Hepatocyte (in vitro differentiated cells): ENCODE measurements around the gene AOC3. TPM values are rescaled to one million over a fixed set of nuclear protein-coding genes. Genes with fewer than 3 reads are reported as not detected.
A peak's percentile ranks its signal among the peaks of the same experiment; 100 is the strongest.

Experiments
- DNase-seq: peaks from one replicate; pipeline ENCODE4 v3.0.0-alpha.2; 2016; ENCODE audit warnings: low spot score
- H2AFZ ChIP-seq: fragments of 200-600 bp; sonication (generic); 2 replicates; pipeline ENCODE4 v1.6.0; 2016; ENCODE audit warnings: antibody characterized with exemption, mild to moderate bottlenecking
- H3K27ac ChIP-seq: fragments of 200-600 bp; sonication (generic); 2 replicates; pipeline ENCODE4 v1.5.1; 2016; ENCODE audit warnings: mild to moderate bottlenecking
- H3K27me3 ChIP-seq: fragments of 200-600 bp; sonication (generic); 2 replicates; pipeline ENCODE4 v1.6.1; 2016
- H3K36me3 ChIP-seq: fragments of 200-600 bp; sonication (generic); replicated peaks from 2 replicates; pipeline ENCODE4 v1.5.1; 2016; ENCODE audit warnings: low read depth; ENCODE audit not compliant: insufficient read depth
- H3K4me1 ChIP-seq: fragments of 200-600 bp; sonication (generic); 2 replicates; pipeline ENCODE4 v1.5.1; 2016; ENCODE audit warnings: mild to moderate bottlenecking, moderate library complexity; ENCODE audit not compliant: insufficient read depth
- H3K4me2 ChIP-seq: fragments of 200-600 bp; sonication (generic); 2 replicates; pipeline ENCODE4 v1.6.0; 2016
- H3K4me3 ChIP-seq: fragments of 200-600 bp; sonication (generic); 2 replicates; pipeline ENCODE4 v1.5.1; 2016; ENCODE audit warnings: mild to moderate bottlenecking
- H3K79me2 ChIP-seq: fragments of 200-600 bp; sonication (generic); 2 replicates; pipeline ENCODE4 v1.6.0; 2017; ENCODE audit warnings: mild to moderate bottlenecking
- H3K9me2 ChIP-seq: fragments of 200-600 bp; sonication (generic); replicated peaks from 2 replicates; pipeline ENCODE4 v1.6.0; 2017; ENCODE audit warnings: mild to moderate bottlenecking; ENCODE audit not compliant: insufficient read depth
- H3K9me3 ChIP-seq: fragments of 200-600 bp; sonication (generic); 2 replicates; pipeline ENCODE4 v1.5.1; 2016; ENCODE audit warnings: low read depth, mild to moderate bottlenecking
- H4K20me1 ChIP-seq: fragments of 200-600 bp; sonication (generic); 2 replicates; pipeline ENCODE4 v1.6.0; 2016; ENCODE audit warnings: mild to moderate bottlenecking; ENCODE audit not compliant: insufficient read depth, poor library complexity, severe bottlenecking
- EZH2 ChIP-seq: fragments of 200-600 bp; sonication (generic); IDR thresholded peaks from 2 replicates; pipeline ENCODE4 v1.6.1; 2016; ENCODE audit warnings: antibody characterized with exemption, mild to moderate bottlenecking, borderline replicate concordance
- EZH2phosphoT487 ChIP-seq: fragments of 200-600 bp; sonication (generic); IDR thresholded peaks from one replicate; pipeline ENCODE4 v1.6.1; 2018; ENCODE audit warnings: antibody characterized with exemption, mild to moderate bottlenecking, low read depth, moderate library complexity; ENCODE audit not compliant: unreplicated experiment, severe bottlenecking
- WGBS: methylation state at CpG from one replicate; pipeline ENCODE4 v1.1.6; 2016; ENCODE audit warnings: low lambda C conversion rate; ENCODE audit errors: missing lambda C conversion rate; 5-methylcytosine and 5-hydroxymethylcytosine counted together
- polyA plus RNA-seq: library from polyadenylated mRNA; unstranded; fragments of >200 nt; fragmentation: Nextera tagmentation; extraction: Ambion mirVana; gene quantifications from 2 replicates; pipeline ENCODE4 v1.2.1, GENCODE V29; 2016
- total RNA-seq: library from RNA; depleted of rRNA; stranded (reverse); fragments of >200 nt; gene quantifications from 2 replicates; pipeline ENCODE4 v1.2.3, GENCODE V29; 2014
- TF ChIP-seq, protein P1 (sequence below): fragments of 200-600 bp; sonication (generic); IDR thresholded peaks from 2 replicates; pipeline ENCODE4 v1.5.1; 2016; ENCODE audit warnings: antibody characterized with exemption, mild to moderate bottlenecking; ENCODE audit not compliant: poor library complexity

AOC3 gene
- total and polyA plus RNA-seq, 2 experiments from 2014 or later, result 1.9 to 2.5 TPM

DNA sequence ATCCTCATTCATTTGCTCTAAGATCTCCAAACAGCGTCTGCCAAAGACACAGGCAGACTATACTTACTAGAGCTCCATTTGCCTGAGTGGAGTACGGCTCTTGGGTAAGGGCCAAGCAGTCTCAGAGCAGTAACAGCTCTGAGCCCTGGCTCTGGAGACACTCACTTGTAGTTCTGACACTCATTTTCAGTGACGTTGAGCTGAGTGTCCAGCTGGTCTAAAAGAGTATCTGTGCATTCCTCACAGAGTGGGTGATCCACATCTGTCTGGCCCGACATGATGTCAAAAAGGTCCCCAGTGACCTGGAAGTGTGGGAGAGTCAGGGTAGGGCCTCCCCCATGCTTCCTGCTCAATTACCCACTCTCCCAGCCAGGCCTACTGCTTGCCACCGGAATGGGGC, 32.6 kb upstream of the AOC3 start:
- H3K4me1 ChIP-seq, result peaks cover 7% of the 10 kb centered on the region
- TF ChIP-seq, protein P1, sequence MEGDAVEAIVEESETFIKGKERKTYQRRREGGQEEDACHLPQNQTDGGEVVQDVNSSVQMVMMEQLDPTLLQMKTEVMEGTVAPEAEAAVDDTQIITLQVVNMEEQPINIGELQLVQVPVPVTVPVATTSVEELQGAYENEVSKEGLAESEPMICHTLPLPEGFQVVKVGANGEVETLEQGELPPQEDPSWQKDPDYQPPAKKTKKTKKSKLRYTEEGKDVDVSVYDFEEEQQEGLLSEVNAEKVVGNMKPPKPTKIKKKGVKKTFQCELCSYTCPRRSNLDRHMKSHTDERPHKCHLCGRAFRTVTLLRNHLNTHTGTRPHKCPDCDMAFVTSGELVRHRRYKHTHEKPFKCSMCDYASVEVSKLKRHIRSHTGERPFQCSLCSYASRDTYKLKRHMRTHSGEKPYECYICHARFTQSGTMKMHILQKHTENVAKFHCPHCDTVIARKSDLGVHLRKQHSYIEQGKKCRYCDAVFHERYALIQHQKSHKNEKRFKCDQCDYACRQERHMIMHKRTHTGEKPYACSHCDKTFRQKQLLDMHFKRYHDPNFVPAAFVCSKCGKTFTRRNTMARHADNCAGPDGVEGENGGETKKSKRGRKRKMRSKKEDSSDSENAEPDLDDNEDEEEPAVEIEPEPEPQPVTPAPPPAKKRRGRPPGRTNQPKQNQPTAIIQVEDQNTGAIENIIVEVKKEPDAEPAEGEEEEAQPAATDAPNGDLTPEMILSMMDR, result no peak
- TF ChIP-seq EZH2phosphoT487, result no peak
- TF ChIP-seq EZH2, result no peak
- H3K9me2 ChIP-seq, result no peaks in the 10 kb centered on the region
- DNase-seq, result no peak
- H3K9me3 ChIP-seq, result no peaks in the 10 kb centered on the region
- no peak overlapping the region for H2AFZ ChIP-seq
- H3K4me2 ChIP-seq, result no peak overlapping the region
- no peak overlapping the region for H3K27ac ChIP-seq
- H3K36me3 ChIP-seq, result peaks cover 6% of the 10 kb centered on the region
- 94% methylated on average over 5 of the region's 5 CpGs for WGBS
- H3K27me3 ChIP-seq, result no peaks in the 10 kb centered on the region
- H3K4me3 ChIP-seq, result no peak overlapping the region
- peaks cover 34% of the 10 kb centered on the region for H3K79me2 ChIP-seq
- no peaks in the 10 kb centered on the region for H4K20me1 ChIP-seq

DNA sequence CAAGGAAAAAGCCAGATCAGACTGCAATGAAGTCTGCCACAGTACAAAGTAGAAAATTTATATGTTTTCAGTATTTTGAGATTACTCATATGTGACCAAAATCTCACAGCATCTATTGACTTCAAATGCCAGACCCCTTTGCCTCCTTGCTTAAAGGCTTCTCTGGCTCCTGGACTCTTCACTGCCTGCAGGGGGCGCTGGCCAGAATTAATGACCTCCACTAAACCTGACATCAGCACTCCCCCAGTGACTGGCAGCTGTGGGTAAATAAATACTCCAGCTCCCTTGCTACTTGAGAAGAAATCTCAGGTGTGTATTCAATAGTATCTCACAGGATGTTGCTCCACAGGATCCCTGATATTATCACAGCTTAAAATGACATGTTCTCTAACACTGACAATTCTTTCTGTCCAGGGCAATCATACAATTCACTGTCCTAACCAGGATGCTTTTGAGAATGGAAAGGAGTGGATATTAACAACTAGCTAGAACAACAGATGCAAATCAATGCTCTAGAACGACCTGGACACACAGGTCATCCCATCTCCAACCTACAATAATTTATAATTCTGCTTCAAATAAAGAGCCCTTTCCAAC, 31.0 kb upstream of the AOC3 start:
- Histone ChIP-seq H3K4me3 (no peak overlapping the region), H3K79me2 (peaks cover 38% of the 10 kb centered on the region), H4K20me1 (no peaks in the 10 kb centered on the region), H3K4me1 (peaks cover 8% of the 10 kb centered on the region), H3K27ac (no peak overlapping the region), H3K36me3 (peaks cover 4% of the 10 kb centered on the region), H3K4me2 (no peak overlapping the region), H3K27me3 (no peaks in the 10 kb centered on the region), H3K9me2 (no peaks in the 10 kb centered on the region), H3K9me3 (no peaks in the 10 kb centered on the region), H2AFZ (no peak overlapping the region)
- WGBS, result 33% methylated on average over 2 of the region's 2 CpGs
- peak; percentile 77 for DNase-seq
- no peak for TF ChIP-seq EZH2phosphoT487
- TF ChIP-seq, protein P1, result peak; percentile 65
- no peak for TF ChIP-seq EZH2

DNA sequence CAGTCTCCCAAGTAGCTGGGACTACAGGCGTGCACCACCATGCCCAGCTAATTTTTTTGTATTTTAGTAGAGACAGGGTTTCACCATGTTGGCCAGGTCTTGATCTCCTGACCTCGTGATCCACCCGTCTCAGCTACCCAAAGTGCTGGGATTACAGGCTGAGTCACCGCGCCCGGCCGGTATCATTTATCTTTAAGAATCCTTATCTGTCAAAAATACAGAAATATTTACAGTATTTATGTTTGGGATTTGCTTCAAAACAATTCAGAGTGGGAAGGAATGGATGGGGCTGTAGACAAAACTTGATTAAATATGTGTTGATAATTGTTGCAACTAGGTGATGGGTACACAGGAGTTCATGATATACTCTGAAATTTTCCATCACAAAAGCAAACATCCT, 29.8 kb upstream of the AOC3 start:
- Histone ChIP-seq H3K4me3 (no peak overlapping the region), H3K79me2 (peaks cover 38% of the 10 kb centered on the region), H3K36me3 (no peaks in the 10 kb centered on the region), H3K27me3 (no peaks in the 10 kb centered on the region), H4K20me1 (no peaks in the 10 kb centered on the region), H3K4me2 (no peak overlapping the region), H3K27ac (no peak overlapping the region), H3K9me2 (no peaks in the 10 kb centered on the region), H2AFZ (no peak overlapping the region), H3K4me1 (peaks cover 8% of the 10 kb centered on the region), H3K9me3 (no peaks in the 10 kb centered on the region)
- no peak for TF ChIP-seq EZH2
- TF ChIP-seq EZH2phosphoT487, result no peak
- TF ChIP-seq, protein P1, result no peak
- WGBS, result 81% methylated on average over 7 of the region's 7 CpGs
- no peak for DNase-seq

DNA sequence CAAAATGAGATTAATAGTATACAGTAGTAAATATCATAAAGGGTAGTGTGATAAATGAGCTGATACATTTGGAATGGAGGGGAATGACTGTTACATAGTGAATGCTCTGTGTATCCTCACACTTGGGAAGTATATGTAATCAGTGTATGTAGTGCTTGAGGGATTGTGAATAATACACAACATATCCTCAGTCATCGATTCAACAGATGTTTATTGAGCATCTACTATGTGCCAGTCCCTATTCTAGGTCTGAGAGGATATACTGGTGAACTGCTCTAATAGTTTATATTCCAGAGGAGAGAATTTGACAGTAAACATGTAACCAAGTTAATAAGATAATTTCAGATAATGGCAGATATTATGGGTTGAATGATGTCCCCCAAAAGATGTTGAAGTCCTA, 23.5 kb upstream of the AOC3 start:
- no peak for DNase-seq
- Histone ChIP-seq H3K9me2 (no peaks in the 10 kb centered on the region), H3K79me2 (peaks cover 17% of the 10 kb centered on the region), H3K36me3 (no peaks in the 10 kb centered on the region), H4K20me1 (no peaks in the 10 kb centered on the region), H3K9me3 (no peaks in the 10 kb centered on the region), H3K4me3 (no peak overlapping the region), H3K27me3 (no peaks in the 10 kb centered on the region), H2AFZ (no peak overlapping the region), H3K4me1 (peaks cover 8% of the 10 kb centered on the region), H3K27ac (no peak overlapping the region), H3K4me2 (no peak overlapping the region)
- TF ChIP-seq EZH2phosphoT487 (no peak), EZH2 (no peak)
- TF ChIP-seq, protein P1, result no peak
- 90% methylated on average over 1 of the region's 1 CpG for WGBS
